C4-2B (cell line): ENCODE data around the gene TBCE.

ENCODE experiments used
- ZFX ChIP-seq: fragments of 450-650 bp; IDR thresholded peaks from 2 replicates; pipeline ENCODE4 v1.6.1; 2017
- TF ChIP-seq, protein P1 (sequence below): fragments of 450-650 bp; conservative IDR thresholded peaks from 2 replicates; pipeline ENCODE4 v1.5.1; 2017; ENCODE audit warnings: mild to moderate bottlenecking

DNA sequence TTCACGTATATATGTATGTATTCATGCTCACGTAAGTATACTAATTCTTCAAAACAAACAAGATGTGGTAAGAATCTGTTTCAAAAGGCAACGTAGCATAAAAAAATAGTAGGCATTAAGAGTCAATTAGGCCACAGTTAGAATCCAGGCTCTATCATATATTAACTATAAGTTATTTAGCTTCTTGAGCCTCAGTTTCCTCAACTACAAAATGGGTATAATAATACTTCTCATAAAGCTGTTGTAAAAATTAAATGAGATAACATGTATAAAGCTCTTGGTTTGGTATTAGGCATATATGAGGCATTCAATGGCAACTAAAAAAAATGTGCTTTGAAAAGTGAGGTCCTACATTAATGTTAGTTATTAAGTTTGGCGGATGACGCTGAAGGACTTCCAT lies 127.8 kb downstream of the TBCE start:
- TF ChIP-seq, protein P1, sequence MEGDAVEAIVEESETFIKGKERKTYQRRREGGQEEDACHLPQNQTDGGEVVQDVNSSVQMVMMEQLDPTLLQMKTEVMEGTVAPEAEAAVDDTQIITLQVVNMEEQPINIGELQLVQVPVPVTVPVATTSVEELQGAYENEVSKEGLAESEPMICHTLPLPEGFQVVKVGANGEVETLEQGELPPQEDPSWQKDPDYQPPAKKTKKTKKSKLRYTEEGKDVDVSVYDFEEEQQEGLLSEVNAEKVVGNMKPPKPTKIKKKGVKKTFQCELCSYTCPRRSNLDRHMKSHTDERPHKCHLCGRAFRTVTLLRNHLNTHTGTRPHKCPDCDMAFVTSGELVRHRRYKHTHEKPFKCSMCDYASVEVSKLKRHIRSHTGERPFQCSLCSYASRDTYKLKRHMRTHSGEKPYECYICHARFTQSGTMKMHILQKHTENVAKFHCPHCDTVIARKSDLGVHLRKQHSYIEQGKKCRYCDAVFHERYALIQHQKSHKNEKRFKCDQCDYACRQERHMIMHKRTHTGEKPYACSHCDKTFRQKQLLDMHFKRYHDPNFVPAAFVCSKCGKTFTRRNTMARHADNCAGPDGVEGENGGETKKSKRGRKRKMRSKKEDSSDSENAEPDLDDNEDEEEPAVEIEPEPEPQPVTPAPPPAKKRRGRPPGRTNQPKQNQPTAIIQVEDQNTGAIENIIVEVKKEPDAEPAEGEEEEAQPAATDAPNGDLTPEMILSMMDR: no peak
- TF ChIP-seq ZFX: no peak
